ENCODE results near the gene ZNF580. TPM values are rescaled to one million over a fixed set of nuclear protein-coding genes. Genes with fewer than 3 reads are reported as not detected.

ZNF580 gene
- polyA plus RNA-seq, 2 donors: 12.8 to 14.2 TPM

DNA sequence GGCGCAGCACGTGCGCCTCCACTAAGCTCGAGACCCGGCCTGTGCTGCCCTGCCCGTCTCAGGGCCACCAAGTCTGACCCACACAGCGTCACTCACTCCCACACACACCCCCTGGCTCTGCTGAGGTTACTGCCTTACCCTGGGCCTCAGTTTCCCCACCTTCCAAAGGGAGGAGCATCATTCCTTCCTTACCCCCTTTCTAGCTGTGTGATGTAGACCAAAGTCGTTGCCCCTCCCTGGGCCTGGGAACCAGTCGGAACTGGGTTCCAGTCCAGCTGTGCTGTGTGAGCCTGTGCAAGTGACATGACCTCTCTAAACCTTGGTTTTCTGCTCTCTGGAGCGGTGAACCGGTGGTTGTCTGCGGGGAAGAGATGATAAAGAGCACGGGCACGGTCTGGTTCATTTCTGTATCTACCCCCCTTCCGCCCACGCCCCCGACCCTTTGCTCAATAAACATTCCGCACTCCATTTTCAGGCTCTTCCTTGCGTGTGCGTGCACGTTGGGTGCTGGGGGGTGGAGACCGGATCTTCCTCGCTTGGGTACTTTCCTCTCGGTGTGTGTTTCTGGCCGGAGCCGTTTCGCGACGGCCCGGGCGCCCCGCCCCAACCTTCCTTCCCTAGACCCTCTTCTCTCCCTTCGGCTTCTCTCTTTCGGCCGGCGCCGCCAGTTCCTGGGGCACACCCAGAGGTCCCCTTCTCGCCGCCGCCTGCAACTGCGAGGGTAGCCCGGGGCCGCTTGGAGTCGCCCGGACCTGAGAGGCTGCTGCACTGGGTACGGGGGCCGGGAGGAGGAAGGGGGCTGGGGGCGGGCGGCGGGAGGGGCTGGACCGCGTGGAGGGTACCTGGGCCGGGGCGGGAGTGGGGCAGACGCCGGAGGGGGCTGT is 2.4 kb downstream of the ZNF580 start, which contains the start of gene ZNF581:
ZNF581 (plus strand) TSS at position 647 of the 884 bp plus-strand sequence. CDS start 923 bp downstream, outside the sequence.
- Histone ChIP-seq H3K27me3 (ENCODE audit: control insufficient read depth in 1 of 2, insufficient read depth in 2 of 2, low read length in 2 of 2) (no peaks in the 10 kb centered on the region), H3K27ac (ENCODE audit: low read depth in 2 of 2, low read length in 1 of 2) (peak within 1 kb of the TSS; percentile 86 to 88), H3K4me1 (ENCODE audit: control insufficient read depth in 2 of 2, insufficient read depth in 2 of 2, low read length in 1 of 2) (peaks cover 7 to 19% of the 10 kb centered on the region in 2 donors), H3K36me3 (ENCODE audit: control insufficient read depth in 2 of 2, insufficient read depth in 2 of 2, low read length in 1 of 2) (peaks cover 0 to 11% of the 10 kb centered on the region in 2 donors), H3K9me3 (ENCODE audit: control insufficient read depth in 2 of 2, insufficient read depth in 1 of 2, low read depth in 1 of 2, low read length in 1 of 2) (no peaks in the 10 kb centered on the region), H3K4me3 (ENCODE audit: low read depth in 1 of 2, low read length in 2 of 2) (peak within 1 kb of the TSS; percentile 62 to 96)
- 2% methylated on average over 55 to 56 of the region's 56 CpGs for WGBS, 2 donors

- Histone ChIP-seq H3K36me3 (ENCODE audit: control insufficient read depth in 2 of 2, insufficient read depth in 2 of 2, low read length in 1 of 2) (peaks cover 0 to 11% of the 10 kb centered on the region in 2 donors), H3K4me1 (ENCODE audit: control insufficient read depth in 2 of 2, insufficient read depth in 2 of 2, low read length in 1 of 2) (peaks cover 7 to 25% of the 10 kb centered on the region in 2 donors), H3K27ac (ENCODE audit: low read depth in 2 of 2, low read length in 1 of 2) (peak overlapping the region; percentile 72 to 88), H3K4me3 (ENCODE audit: low read depth in 1 of 2, low read length in 2 of 2) (peak overlapping the region; percentile 62 to 96), H3K9me3 (ENCODE audit: control insufficient read depth in 2 of 2, insufficient read depth in 1 of 2, low read depth in 1 of 2, low read length in 1 of 2) (no peaks in the 10 kb centered on the region), H3K27me3 (ENCODE audit: control insufficient read depth in 1 of 2, insufficient read depth in 2 of 2, low read length in 2 of 2) (no peaks in the 10 kb centered on the region)
- 0 to 1% methylated on average over 13 to 15 of the region's 15 CpGs for WGBS, 2 donors
Observed at GRCh38 chr19:55643887-55644176, 3.0 kb downstream of the ZNF580 start.

- Histone ChIP-seq H3K4me3 (ENCODE audit: low read depth in 1 of 2, low read length in 2 of 2) (peak overlapping the region; percentile 62 to 96), H3K9me3 (ENCODE audit: control insufficient read depth in 2 of 2, insufficient read depth in 1 of 2, low read depth in 1 of 2, low read length in 1 of 2) (no peaks in the 10 kb centered on the region), H3K27ac (ENCODE audit: low read depth in 2 of 2, low read length in 1 of 2) (peak overlapping the region; percentile 35 to 72), H3K36me3 (ENCODE audit: control insufficient read depth in 2 of 2, insufficient read depth in 2 of 2, low read length in 1 of 2) (peaks cover 0 to 11% of the 10 kb centered on the region in 2 donors), H3K27me3 (ENCODE audit: control insufficient read depth in 1 of 2, insufficient read depth in 2 of 2, low read length in 2 of 2) (no peaks in the 10 kb centered on the region), H3K4me1 (ENCODE audit: control insufficient read depth in 2 of 2, insufficient read depth in 2 of 2, low read length in 1 of 2) (peaks cover 9 to 29% of the 10 kb centered on the region in 2 donors)
- 39 to 45% methylated on average over 12 of the region's 12 CpGs for WGBS, 2 donors
Observed at GRCh38 chr19:55644191-55644833, 3.5 kb downstream of the ZNF580 start.

- peak overlapping the region in 1 of 2 donors; percentile 96 for H3K4me3 ChIP-seq (ENCODE audit: low read depth in 1 of 2, low read length in 2 of 2)
- peaks cover 0 to 11% of the 10 kb centered on the region in 2 donors for H3K36me3 ChIP-seq (ENCODE audit: control insufficient read depth in 2 of 2, insufficient read depth in 2 of 2, low read length in 1 of 2)
- no peaks in the 10 kb centered on the region for H3K27me3 ChIP-seq (ENCODE audit: control insufficient read depth in 1 of 2, insufficient read depth in 2 of 2, low read length in 2 of 2)
- no peaks in the 10 kb centered on the region for H3K9me3 ChIP-seq (ENCODE audit: control insufficient read depth in 2 of 2, insufficient read depth in 1 of 2, low read depth in 1 of 2, low read length in 1 of 2)
- WGBS, 2 donors: 74 to 82% methylated on average over 28 of the region's 28 CpGs
- H3K4me1 ChIP-seq (ENCODE audit: control insufficient read depth in 2 of 2, insufficient read depth in 2 of 2, low read length in 1 of 2): peaks cover 9 to 30% of the 10 kb centered on the region in 2 donors
- H3K27ac ChIP-seq (ENCODE audit: low read depth in 2 of 2, low read length in 1 of 2): no peak overlapping the region
Observed at GRCh38 chr19:55644842-55645511, 4.2 kb downstream of the ZNF580 start.

DNA sequence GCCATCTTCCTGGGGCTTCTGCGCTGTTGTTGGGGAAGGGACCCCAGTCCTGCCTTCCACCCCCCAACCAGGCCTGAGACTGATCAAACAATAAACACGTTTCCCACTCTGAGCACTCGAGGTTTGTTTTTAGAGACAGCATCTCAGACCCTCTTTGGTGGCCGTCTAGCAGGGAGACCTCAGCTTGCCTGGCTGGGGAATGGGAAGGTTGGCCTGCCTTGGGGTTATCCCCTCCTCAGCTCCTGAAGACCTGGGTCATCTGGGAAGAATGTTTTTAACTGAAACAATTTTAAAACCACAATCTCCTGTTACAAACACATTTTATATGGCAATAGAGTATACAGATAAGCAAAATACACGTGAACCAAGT is 4.7 kb downstream of the ZNF580 start:
- Histone ChIP-seq H3K36me3 (ENCODE audit: control insufficient read depth in 2 of 2, insufficient read depth in 2 of 2, low read length in 1 of 2) (peaks cover 0 to 11% of the 10 kb centered on the region in 2 donors), H3K27ac (ENCODE audit: low read depth in 2 of 2, low read length in 1 of 2) (no peak overlapping the region), H3K9me3 (ENCODE audit: control insufficient read depth in 2 of 2, insufficient read depth in 1 of 2, low read depth in 1 of 2, low read length in 1 of 2) (no peaks in the 10 kb centered on the region), H3K4me1 (ENCODE audit: control insufficient read depth in 2 of 2, insufficient read depth in 2 of 2, low read length in 1 of 2) (peaks cover 9 to 28% of the 10 kb centered on the region in 2 donors), H3K4me3 (ENCODE audit: low read depth in 1 of 2, low read length in 2 of 2) (no peak overlapping the region), H3K27me3 (ENCODE audit: control insufficient read depth in 1 of 2, insufficient read depth in 2 of 2, low read length in 2 of 2) (no peaks in the 10 kb centered on the region)
- WGBS, 2 donors: 61 to 65% methylated on average over 5 of the region's 5 CpGs

DNA sequence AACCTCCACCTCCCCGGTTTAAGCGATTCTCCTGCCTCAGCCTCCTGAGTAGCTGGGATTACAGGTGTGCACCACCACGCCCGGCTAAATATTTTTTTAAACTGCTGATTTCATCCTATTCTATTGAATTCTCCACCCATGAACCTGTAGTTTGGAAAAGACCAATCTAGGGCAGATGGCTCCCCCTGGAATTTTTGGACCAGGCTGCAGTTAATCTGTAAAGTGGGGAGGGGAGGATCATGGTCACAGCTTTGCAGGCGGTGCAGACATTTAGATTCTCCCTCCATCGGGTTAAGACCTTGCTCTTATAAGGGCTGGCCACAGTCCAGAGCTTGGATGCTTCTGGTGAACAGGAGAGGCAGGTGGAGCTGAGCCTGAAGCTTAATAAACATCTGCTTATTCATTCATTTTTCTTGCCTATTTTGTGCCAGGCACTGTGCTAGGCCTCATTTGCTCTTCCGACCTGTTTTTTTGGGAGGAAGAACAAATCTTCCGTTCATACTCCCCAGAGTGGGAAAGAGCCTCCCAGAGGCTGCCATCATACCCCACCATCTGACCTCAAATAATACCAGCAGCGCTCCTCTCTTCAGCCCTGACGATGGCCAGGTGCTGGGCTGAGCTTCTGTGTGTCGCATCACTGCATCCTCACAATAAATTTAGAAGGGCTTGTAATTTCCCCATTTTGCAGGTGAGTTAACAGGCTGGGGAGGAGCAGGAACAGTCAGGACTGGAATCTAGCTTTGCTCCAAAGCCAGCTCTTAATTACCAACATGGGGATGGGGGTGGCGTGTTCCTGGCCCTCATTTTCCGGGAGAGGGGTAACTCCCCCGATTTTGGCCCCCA is 6.3 kb downstream of the ZNF580 start:
- 41 to 42% methylated on average over 14 of the region's 14 CpGs for WGBS, 2 donors
- Histone ChIP-seq H3K9me3 (ENCODE audit: control insufficient read depth in 2 of 2, insufficient read depth in 1 of 2, low read depth in 1 of 2, low read length in 1 of 2) (no peaks in the 10 kb centered on the region), H3K27me3 (ENCODE audit: control insufficient read depth in 1 of 2, insufficient read depth in 2 of 2, low read length in 2 of 2) (no peaks in the 10 kb centered on the region), H3K36me3 (ENCODE audit: control insufficient read depth in 2 of 2, insufficient read depth in 2 of 2, low read length in 1 of 2) (peaks cover 0 to 11% of the 10 kb centered on the region in 2 donors), H3K4me3 (ENCODE audit: low read depth in 1 of 2, low read length in 2 of 2) (peak overlapping the region; percentile 64 to 71), H3K27ac (ENCODE audit: low read depth in 2 of 2, low read length in 1 of 2) (peak overlapping the region; percentile 75 to 79), H3K4me1 (ENCODE audit: control insufficient read depth in 2 of 2, insufficient read depth in 2 of 2, low read length in 1 of 2) (peaks cover 9 to 26% of the 10 kb centered on the region in 2 donors)

- H3K4me1 ChIP-seq (ENCODE audit: control insufficient read depth in 2 of 2, insufficient read depth in 2 of 2, low read length in 1 of 2): peaks cover 2 to 25% of the 10 kb centered on the region in 2 donors
- H3K27me3 ChIP-seq (ENCODE audit: control insufficient read depth in 1 of 2, insufficient read depth in 2 of 2, low read length in 2 of 2): no peaks in the 10 kb centered on the region
- peak within 1 kb of the TSS; percentile 64 to 71 for H3K4me3 ChIP-seq (ENCODE audit: low read depth in 1 of 2, low read length in 2 of 2)
- 1 to 2% methylated on average over 61 to 87 of the region's 87 CpGs for WGBS, 2 donors
- H3K9me3 ChIP-seq (ENCODE audit: control insufficient read depth in 2 of 2, insufficient read depth in 1 of 2, low read depth in 1 of 2, low read length in 1 of 2): no peaks in the 10 kb centered on the region
- peaks cover 0 to 11% of the 10 kb centered on the region in 2 donors for H3K36me3 ChIP-seq (ENCODE audit: control insufficient read depth in 2 of 2, insufficient read depth in 2 of 2, low read length in 1 of 2)
- H3K27ac ChIP-seq (ENCODE audit: low read depth in 2 of 2, low read length in 1 of 2): peak within 1 kb of the TSS; percentile 75 to 79
Observed at GRCh38 chr19:55647732-55648584, 7.2 kb downstream of the ZNF580 start, which contains the start of gene CCDC106. CCDC106 (plus strand) TSS chr19:55648212; CDS start chr19:55649047, 835 bp downstream.

GRCh38 chr19:55648585-55649267 is 7.9 kb downstream of the ZNF580 start:
- 24 to 41% methylated on average over 24 to 25 of the region's 25 CpGs for WGBS, 2 donors
- H3K4me1 ChIP-seq (ENCODE audit: control insufficient read depth in 2 of 2, insufficient read depth in 2 of 2, low read length in 1 of 2): peaks cover 2 to 25% of the 10 kb centered on the region in 2 donors
- H3K36me3 ChIP-seq (ENCODE audit: control insufficient read depth in 2 of 2, insufficient read depth in 2 of 2, low read length in 1 of 2): peaks cover 0 to 11% of the 10 kb centered on the region in 2 donors
- no peaks in the 10 kb centered on the region for H3K9me3 ChIP-seq (ENCODE audit: control insufficient read depth in 2 of 2, insufficient read depth in 1 of 2, low read depth in 1 of 2, low read length in 1 of 2)
- H3K27ac ChIP-seq (ENCODE audit: low read depth in 2 of 2, low read length in 1 of 2): peak overlapping the region; percentile 75 to 79
- H3K4me3 ChIP-seq (ENCODE audit: low read depth in 1 of 2, low read length in 2 of 2): peak overlapping the region; percentile 64 to 71
- no peaks in the 10 kb centered on the region for H3K27me3 ChIP-seq (ENCODE audit: control insufficient read depth in 1 of 2, insufficient read depth in 2 of 2, low read length in 2 of 2)

All from esophagus (tissue), 2 donors.